HG02840 (cell line): ENCODE data around the gene GNG10.

Experiments used
- ATAC-seq: cut with Tn5 transposase; IDR thresholded peaks from one replicate; pipeline ENCODE4 v1.9.1; 2021; ENCODE audit warnings: mild to moderate bottlenecking, moderate library complexity, moderate number of reproducible peaks; ENCODE audit not compliant: unreplicated experiment, low FRiP score

The GNG10 gene

DNA sequence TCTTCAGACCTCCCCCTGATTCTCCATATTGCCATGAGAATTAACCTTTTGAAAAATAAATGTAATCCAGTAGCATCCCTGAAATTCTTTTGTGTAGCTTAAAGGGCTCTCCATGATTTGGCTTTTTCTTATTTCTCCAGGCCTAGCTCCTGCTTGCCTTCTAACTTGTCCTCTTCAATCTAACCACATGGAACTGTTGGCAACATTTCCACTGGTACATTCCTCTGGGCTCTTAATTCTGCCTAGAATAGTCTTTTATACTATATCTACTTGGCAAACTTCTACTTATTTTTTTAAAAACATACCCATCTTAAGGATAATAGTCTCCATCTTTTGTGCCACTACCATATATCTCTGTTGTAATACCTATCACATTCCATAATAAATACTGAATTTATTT lies 54.1 kb downstream of the GNG10 start:
- no peak for ATAC-seq

DNA sequence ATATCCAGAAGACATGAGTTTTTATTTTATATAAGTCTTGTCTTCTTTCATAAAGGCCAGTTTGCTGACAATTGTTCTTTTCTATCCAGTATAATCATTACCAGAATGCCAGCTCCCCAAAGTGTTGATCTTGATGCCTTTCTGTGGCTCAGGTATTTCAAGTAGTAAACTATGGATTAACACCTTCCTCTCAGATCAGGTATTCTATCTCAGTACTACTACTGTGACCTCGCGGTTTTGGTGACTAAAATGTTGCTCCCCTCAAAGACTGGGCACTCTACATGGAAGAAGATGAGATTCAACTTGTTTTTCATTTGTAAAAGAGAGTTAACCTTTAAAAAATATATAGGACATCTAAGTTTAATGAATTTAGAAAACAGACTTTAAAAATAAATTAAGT lies 58.1 kb downstream of the GNG10 start:
- no peak for ATAC-seq
